AG04449 (cell line): ENCODE results near the gene PTX3.

Source experiments
- CTCF ChIA-PET: fragments of 350-600 bp; formaldehyde crosslinking; extraction: SDS; loops from one replicate; lab custom pipeline; 2021; ENCODE audit warnings: antibody characterized with exemption; lab: Yijun Ruan, JAX
- POLR2A ChIA-PET: fragments of 400-600, 350-600 bp; formaldehyde crosslinking; extraction: SDS; loops from one replicate; lab custom pipeline; 2020; ENCODE audit warnings: antibody characterized with exemption, inconsistent platforms; lab: Yijun Ruan, JAX
- DNase-seq: peaks from one replicate; pipeline ENCODE4 v3.0.0-alpha.2; 2010; ENCODE audit warnings: low read depth, low spot score
- H3K4me3 ChIP-seq: 2 replicates; pipeline ENCODE4 v1.5.1; 2011; ENCODE audit warnings: low read depth, mild to moderate bottlenecking, control low read depth, low read length
- CTCF ChIP-seq: IDR thresholded peaks from one replicate; pipeline ENCODE4 v1.5.1; 2011; ENCODE audit warnings: mild to moderate bottlenecking, moderate library complexity, low read length, control low read depth, inconsistent platforms; ENCODE audit not compliant: insufficient read depth; ENCODE audit errors: missing control alignments

PTX3 gene

GRCh38 chr3:157453824-157454223 lies 17.2 kb downstream of the PTX3 start:
- ChIA-PET POLR2A (no interaction called here), CTCF (interaction anchor here (1.0 kb wide), 1 partner anchor 11 kb away, joined by 4 read pairs; no protein-coding TSS in a partner anchor)
- no peak overlapping the region for H3K4me3 ChIP-seq
- DNase-seq, result no peak
- TF ChIP-seq CTCF, result no peak

GRCh38 chr3:157459706-157460105 lies 23.1 kb downstream of the PTX3 start:
- CTCF ChIA-PET, result interaction anchor here (0.8 to 1.1 kb wide), 2 partner anchors 33 to 113 kb away, joined by 3 to 4 read pairs; no protein-coding TSS in a partner anchor

DNA sequence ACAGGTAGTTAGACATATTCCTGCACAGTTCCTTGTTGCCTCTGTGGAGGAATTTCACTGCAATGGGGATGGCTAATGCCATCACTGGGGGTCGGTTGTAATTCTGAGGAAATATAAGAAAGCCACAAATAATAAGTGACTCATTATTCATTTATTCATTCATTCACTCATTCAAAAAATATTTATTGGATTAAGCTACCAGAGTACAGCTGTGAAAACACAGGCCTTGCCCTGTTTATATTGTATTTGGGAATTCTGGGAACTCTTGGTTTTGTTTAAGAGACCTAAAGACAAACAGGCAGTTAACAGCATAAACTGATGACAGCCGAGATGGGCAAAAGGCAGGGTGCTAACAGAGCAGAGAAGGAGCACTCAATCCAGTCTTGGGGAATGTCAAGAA lies 23.6 kb downstream of the PTX3 start:
- no peak overlapping the region for H3K4me3 ChIP-seq
- ChIA-PET POLR2A (interaction anchor here (0.6 kb wide), 1 partner anchor 23 kb away, joined by 3 read pairs; the partner anchor contains the start of gene PTX3), CTCF (interaction anchor here (0.8 to 1.1 kb wide), 3 partner anchors 13 to 113 kb away, joined by 3 to 5 read pairs (median 3); no protein-coding TSS in a partner anchor)
- DNase-seq, result no peak
- no peak for TF ChIP-seq CTCF

More at GRCh38 chr3:157459706-157460105, 23.1 kb downstream of the PTX3 start:
- H3K4me3 ChIP-seq, result no peak overlapping the region
- no peak for TF ChIP-seq CTCF
- POLR2A ChIA-PET, result no interaction called here
- DNase-seq, result no peak

- ChIA-PET POLR2A (no interaction called here), CTCF (interaction anchor here (1.2 to 2.9 kb wide), 5 partner anchors 14 to 261 kb away, joined by 3 to 17 read pairs (median 4); no protein-coding TSS in a partner anchor)
- DNase-seq, result no peak
- no peak for TF ChIP-seq CTCF
- no peak overlapping the region for H3K4me3 ChIP-seq
Measured at GRCh38 chr3:157463816-157464215, 27.2 kb downstream of the PTX3 start.

DNA sequence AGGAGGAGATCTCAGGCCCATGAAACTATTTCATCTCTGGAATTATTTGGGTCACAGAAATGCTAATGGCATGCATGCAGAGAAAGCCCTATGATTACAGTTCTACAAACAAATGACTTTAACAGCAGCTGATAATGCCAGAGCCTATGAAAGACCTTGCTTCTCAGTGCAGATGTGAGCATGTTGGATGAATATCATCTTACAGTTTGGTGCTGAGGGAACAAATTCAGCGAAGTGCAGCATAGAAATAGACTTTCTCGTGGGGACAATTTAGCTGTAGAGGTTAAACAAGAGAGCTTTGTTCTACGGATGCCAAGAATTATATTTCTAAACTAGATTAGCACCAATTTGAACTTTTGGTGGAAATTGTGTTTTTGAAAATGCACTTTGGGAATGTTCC lies 27.7 kb downstream of the PTX3 start:
- ChIA-PET CTCF (interaction anchor here (1.2 to 2.9 kb wide), 6 partner anchors 10 to 262 kb away, joined by 3 to 17 read pairs (median 4); no protein-coding TSS in a partner anchor), POLR2A (no interaction called here)
- DNase-seq, result no peak
- TF ChIP-seq CTCF, result no peak
- H3K4me3 ChIP-seq, result no peak overlapping the region

- CTCF ChIA-PET, result interaction anchor here (1.0 to 2.9 kb wide), 4 partner anchors 18 to 66 kb away, joined by 3 to 17 read pairs (median 6); no protein-coding TSS in a partner anchor
- POLR2A ChIA-PET, result no interaction called here
- no peak for TF ChIP-seq CTCF
- no peak for DNase-seq
- no peak overlapping the region for H3K4me3 ChIP-seq
Measured at GRCh38 chr3:157465741-157466140, 29.1 kb downstream of the PTX3 start.
